Liver (tissue), 9 donors: Measurements from ENCODE around the gene LZTS3. TPM values are rescaled to one million over a fixed set of nuclear protein-coding genes. Genes with fewer than 3 reads are reported as not detected.

Source experiments
- DNase-seq: peaks from one replicate; pipeline ENCODE4 v3.0.0-alpha.2; 2017; ENCODE audit warnings: low spot score
- H3K27ac ChIP-seq, 2 donors: one replicate each; pipeline ENCODE4 v1.7.0; 2013; ENCODE audit warnings: inconsistent platforms in 2 of 2, low read length in 2 of 2, control low read depth in 1 of 2, low read depth in 1 of 2, mild to moderate bottlenecking in 1 of 2
- H3K27me3 ChIP-seq, 4 donors: one replicate each; pipeline versions ENCODE4 v1.6.1 to v1.7.0; 2013; ENCODE audit warnings: low read length in 3 of 4, inconsistent platforms in 1 of 4, mild to moderate bottlenecking in 1 of 4, moderate library complexity in 1 of 4; ENCODE audit not compliant: control insufficient read depth in 4 of 4, insufficient read depth in 4 of 4
- H3K36me3 ChIP-seq, 4 donors: one replicate each; pipeline versions ENCODE4 v1.6.1 to v1.7.0; 2013; ENCODE audit warnings: low read length in 3 of 4, mild to moderate bottlenecking in 3 of 4, low read depth in 1 of 4, moderate library complexity in 1 of 4; ENCODE audit not compliant: control insufficient read depth in 4 of 4, insufficient read depth in 3 of 4
- H3K4me1 ChIP-seq, 4 donors: one replicate each; pipeline versions ENCODE4 v1.6.1 to v1.7.0; 2013; ENCODE audit warnings: low read length in 3 of 4, mild to moderate bottlenecking in 3 of 4, moderate library complexity in 1 of 4; ENCODE audit not compliant: control insufficient read depth in 4 of 4, insufficient read depth in 4 of 4
- H3K4me3 ChIP-seq, 3 donors: one replicate each; pipeline versions ENCODE4 v1.6.1 to v1.7.0; 2013; ENCODE audit warnings: low read length in 3 of 3, control low read depth in 1 of 3, low read depth in 1 of 3, mild to moderate bottlenecking in 1 of 3
- H3K9ac ChIP-seq, 2 donors: one replicate each; pipeline ENCODE4 v1.7.0; 2013; ENCODE audit warnings: low read length in 2 of 2, mild to moderate bottlenecking in 2 of 2, moderate library complexity in 2 of 2, control low read depth in 1 of 2, low read depth in 1 of 2
- H3K9me3 ChIP-seq, 4 donors: one replicate each; pipeline versions ENCODE4 v1.6.1 to v1.7.0; 2013; ENCODE audit warnings: low read length in 3 of 4; ENCODE audit not compliant: control insufficient read depth in 4 of 4
- EGR1 ChIP-seq, 2 donors: IDR thresholded peaks; 2 replicates each; pipeline ENCODE4 v1.6.1; 2016 to 2018; ENCODE audit warnings: antibody characterized with exemption in 2 of 2, low read depth in 2 of 2
- FOXA1 ChIP-seq: IDR thresholded peaks from 2 replicates; pipeline ENCODE4 v1.6.1; 2016; ENCODE audit warnings: antibody characterized with exemption
- FOXA2 ChIP-seq: IDR thresholded peaks from 2 replicates; pipeline ENCODE4 v1.6.1; 2016; ENCODE audit warnings: antibody characterized with exemption
- GABPA ChIP-seq, 2 donors: IDR thresholded peaks in 1 of 2; conservative IDR thresholded peaks in 1 of 2; 2 replicates each; pipeline ENCODE4 v1.6.1; 2016; ENCODE audit warnings: antibody characterized with exemption in 2 of 2, mild to moderate bottlenecking in 1 of 2, moderate library complexity in 1 of 2
- HNF4A ChIP-seq, 2 donors: conservative IDR thresholded peaks; 2 replicates each; pipeline ENCODE4 v1.6.1; 2016; ENCODE audit warnings: antibody characterized with exemption in 2 of 2, mild to moderate bottlenecking in 2 of 2
- HNF4G ChIP-seq: IDR thresholded peaks from 2 replicates; pipeline ENCODE4 v1.6.1; 2016; ENCODE audit warnings: antibody characterized with exemption
- JUND ChIP-seq, 2 donors: IDR thresholded peaks; 2 replicates each; pipeline ENCODE4 v1.6.1; 2016; ENCODE audit warnings: antibody characterized with exemption in 2 of 2
- NR2F2 ChIP-seq: IDR thresholded peaks from 2 replicates; pipeline ENCODE4 v1.6.1; 2016; ENCODE audit warnings: antibody characterized with exemption
- RAD21 ChIP-seq, 2 donors: IDR thresholded peaks; 2 replicates each; pipeline ENCODE4 v1.6.1; 2016; ENCODE audit warnings: antibody characterized with exemption in 2 of 2, mild to moderate bottlenecking in 2 of 2
- REST ChIP-seq: IDR thresholded peaks from 2 replicates; pipeline ENCODE4 v1.6.1; 2016; ENCODE audit warnings: antibody characterized with exemption, mild to moderate bottlenecking
- RXRA ChIP-seq, 2 donors: IDR thresholded peaks; 2 replicates each; pipeline ENCODE4 v1.6.1; 2017 to 2018; ENCODE audit warnings: antibody characterized with exemption in 2 of 2, mild to moderate bottlenecking in 1 of 2
- SP1 ChIP-seq: IDR thresholded peaks from 2 replicates; pipeline ENCODE4 v1.6.1; 2018; ENCODE audit warnings: antibody characterized with exemption, mild to moderate bottlenecking
- TAF1 ChIP-seq: conservative IDR thresholded peaks from 2 replicates; pipeline ENCODE4 v1.6.1; 2016; ENCODE audit warnings: antibody characterized with exemption, mild to moderate bottlenecking
- WGBS: extraction: QIAGEN DNeasy Blood & Tissue Kit; methylation state at CpG from one replicate; pipeline ENCODE4 v1.1.7; 2013; 5-methylcytosine and 5-hydroxymethylcytosine counted together
- polyA plus RNA-seq, 2 donors: library from polyadenylated mRNA; stranded (reverse) in 1 of 2; unstranded in 1 of 2; fragments of 200-250 nt in 1 of 2; fragments of >200 nt in 1 of 2; fragmentation: Nextera tagmentation in 1 of 2; extraction: Ambion mirVana in 1 of 2; gene quantifications; one replicate each; pipeline versions ENCODE4 v1.2.1 to v1.2.3, GENCODE V29; 2013 to 2015
- total RNA-seq, 2 donors: library from RNA; depleted of rRNA; stranded (reverse); fragments of >200 nt; gene quantifications; one replicate each; pipeline ENCODE4 v1.2.3, GENCODE V29; 2014
- TF ChIP-seq, protein P1 (sequence below): IDR thresholded peaks from 2 replicates; pipeline ENCODE4 v1.6.1; 2016; ENCODE audit warnings: antibody characterized with exemption
- TF ChIP-seq, protein P2 (sequence below): IDR thresholded peaks from 2 replicates; pipeline ENCODE4 v1.6.1; 2016; ENCODE audit warnings: antibody characterized with exemption
- TF ChIP-seq, protein P3 (sequence below): IDR thresholded peaks from 2 replicates; pipeline ENCODE4 v1.6.1; 2016; ENCODE audit warnings: antibody characterized with exemption
- donor health status: healthy.
- donor health status: healthy.
- donor health status: healthy.
- donor health status: healthy.
- donor health status: healthy.

The LZTS3 gene
- total and polyA plus RNA-seq, 4 donors: 1.9 to 3.7 (median 3.5) TPM

DNA sequence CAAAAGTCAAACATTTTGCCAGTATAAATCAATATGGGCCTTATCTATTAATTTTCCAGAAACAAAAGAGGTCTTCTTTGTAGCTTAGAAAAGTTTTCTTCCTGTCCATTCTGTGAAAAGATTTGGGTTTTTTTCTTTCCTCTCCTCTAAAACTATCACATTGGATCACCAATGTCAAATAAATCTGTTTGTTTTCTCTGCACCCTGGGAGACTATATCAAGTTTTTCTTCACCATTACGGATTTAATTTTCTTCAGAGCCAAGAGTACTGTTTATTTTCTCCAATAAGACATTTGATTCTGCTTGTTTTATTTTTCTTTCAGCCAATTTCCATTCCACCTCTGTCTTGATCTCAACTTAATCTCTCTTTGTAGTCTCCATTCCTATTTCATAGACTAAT is 1.9 kb upstream of the LZTS3 start:
- WGBS: 26% methylated on average over 1 of the region's 1 CpG
- no peaks in the 10 kb centered on the region for H3K36me3 ChIP-seq
- no peak overlapping the region for H3K4me3 ChIP-seq
- H3K9ac ChIP-seq: peak overlapping the region in 1 of 2 donors; percentile 1
- no peak for DNase-seq
- no peaks in the 10 kb centered on the region for H3K9me3 ChIP-seq
- H3K27me3 ChIP-seq: no peaks in the 10 kb centered on the region
- TF ChIP-seq, protein P1, sequence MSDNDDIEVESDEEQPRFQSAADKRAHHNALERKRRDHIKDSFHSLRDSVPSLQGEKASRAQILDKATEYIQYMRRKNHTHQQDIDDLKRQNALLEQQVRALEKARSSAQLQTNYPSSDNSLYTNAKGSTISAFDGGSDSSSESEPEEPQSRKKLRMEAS: no peak
- TF ChIP-seq RAD21 (IDR thresholded peaks at IDR 0.05) (no peak), FOXA2 (no peak), GABPA (IDR thresholded peaks at IDR 0.05 in 1 of 2, conservative IDR thresholded peaks at IDR 0.05 in 1 of 2) (no peak), JUND (IDR thresholded peaks at IDR 0.05) (no peak), HNF4G (no peak)
- TF ChIP-seq, protein P2, sequence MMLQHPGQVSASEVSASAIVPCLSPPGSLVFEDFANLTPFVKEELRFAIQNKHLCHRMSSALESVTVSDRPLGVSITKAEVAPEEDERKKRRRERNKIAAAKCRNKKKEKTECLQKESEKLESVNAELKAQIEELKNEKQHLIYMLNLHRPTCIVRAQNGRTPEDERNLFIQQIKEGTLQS: no peak
- H3K4me1 ChIP-seq: peaks cover 6 to 24% (median 16%) of the 10 kb centered on the region in 4 donors
- peak overlapping the region in 1 of 2 donors; percentile 17 for H3K27ac ChIP-seq

DNA sequence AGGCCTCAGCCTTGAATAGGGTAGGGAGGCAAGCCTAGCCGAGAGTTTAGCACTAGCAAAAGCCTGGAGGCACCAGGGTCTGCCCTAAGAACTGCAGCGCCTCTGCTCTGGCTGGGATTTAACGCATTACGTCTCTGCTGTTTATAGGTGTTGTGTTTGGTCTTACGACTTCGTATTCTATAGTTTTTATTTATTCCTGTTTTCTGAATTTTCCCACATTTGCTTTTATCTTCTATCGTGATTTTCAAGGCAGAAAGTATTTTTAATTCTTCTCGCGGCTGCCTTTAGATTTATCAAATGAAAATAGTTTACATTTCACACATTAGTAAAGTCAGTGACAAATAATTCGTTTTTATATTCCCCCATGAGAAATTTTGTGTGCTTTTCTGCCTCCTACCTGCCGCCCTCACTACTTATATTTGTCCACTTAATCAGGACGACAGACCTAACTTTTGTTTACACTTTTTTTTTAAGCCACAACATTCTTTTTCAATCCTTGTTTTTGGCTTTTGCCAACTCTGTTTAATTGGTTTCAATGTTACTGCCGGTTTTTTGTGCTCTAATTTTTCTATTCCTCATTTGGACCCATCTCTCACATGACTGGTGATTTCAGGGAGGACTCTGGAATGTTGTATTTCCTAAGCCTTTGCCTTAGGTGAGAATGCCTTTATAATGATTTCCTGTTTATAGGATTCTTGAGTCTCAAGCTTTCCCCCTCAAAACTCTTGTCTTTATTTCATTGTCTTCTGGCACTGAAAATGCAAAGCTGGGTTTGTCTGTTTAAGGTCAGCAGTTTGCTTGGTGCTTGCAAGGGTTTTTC is 1.3 kb upstream of the LZTS3 start:
- H3K36me3 ChIP-seq: no peaks in the 10 kb centered on the region
- H3K4me1 ChIP-seq: peaks cover 6 to 24% (median 16%) of the 10 kb centered on the region in 4 donors
- peak; percentile 2 for TF ChIP-seq TAF1
- TF ChIP-seq, protein P2: no peak
- DNase-seq: no peak
- 11% methylated on average over 13 of the region's 13 CpGs for WGBS
- no peaks in the 10 kb centered on the region for H3K9me3 ChIP-seq
- H3K27me3 ChIP-seq: no peaks in the 10 kb centered on the region
- peak overlapping the region; percentile 81 to 90 (median 88) for H3K4me3 ChIP-seq
- H3K9ac ChIP-seq: peak overlapping the region; percentile 63 to 78
- peak overlapping the region; percentile 75 to 83 for H3K27ac ChIP-seq

DNA sequence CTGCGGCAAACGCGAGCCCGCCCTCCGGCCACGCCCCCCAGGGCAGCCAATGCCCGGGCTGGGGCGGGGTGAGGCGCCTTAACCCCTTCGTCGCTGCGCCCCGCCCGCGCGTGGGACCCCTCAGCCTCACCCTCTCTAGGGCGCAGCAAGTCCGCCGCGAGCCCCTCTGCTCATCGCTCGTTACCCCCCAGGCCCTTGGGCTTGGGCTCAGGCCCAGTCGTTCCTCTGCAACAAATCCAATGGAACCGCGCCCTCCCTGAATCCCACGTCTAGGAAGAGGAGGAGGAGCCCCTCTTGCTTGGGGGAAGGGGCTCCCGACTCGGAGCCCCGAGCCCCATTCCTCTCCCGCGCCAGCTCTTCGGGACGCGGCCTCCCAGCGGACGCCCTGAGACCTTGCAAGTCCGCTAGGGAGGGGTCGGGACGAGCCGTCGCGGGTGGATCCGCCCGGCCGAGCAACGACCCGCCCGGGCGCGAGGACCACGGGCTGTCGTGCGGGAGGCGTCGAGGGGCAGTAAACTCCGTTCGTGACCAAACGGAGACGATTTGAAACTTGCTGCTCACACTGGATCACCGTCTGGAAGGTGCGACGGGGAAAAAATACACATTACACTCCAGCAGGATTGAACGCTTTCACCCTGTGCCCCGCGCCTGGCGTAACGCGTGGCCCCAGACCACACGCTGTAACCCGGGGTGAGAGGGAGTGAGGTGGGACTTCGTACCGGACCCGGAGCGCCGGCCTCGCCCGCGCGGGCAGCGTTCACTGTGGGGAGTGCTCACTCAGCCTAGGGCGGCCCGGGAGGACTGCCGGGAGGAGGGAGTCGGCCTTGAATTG is 477 bp upstream of the LZTS3 start:
- Histone ChIP-seq H3K9ac (peak overlapping the region; percentile 27 to 90), H3K4me3 (peak overlapping the region; percentile 81 to 90 (median 88)), H3K4me1 (peaks cover 6 to 24% (median 16%) of the 10 kb centered on the region in 4 donors), H3K27ac (peak overlapping the region; percentile 75 to 83), H3K9me3 (no peaks in the 10 kb centered on the region), H3K27me3 (no peaks in the 10 kb centered on the region), H3K36me3 (no peaks in the 10 kb centered on the region)
- DNase-seq: peak; percentile 91
- under 1% methylated on average over 84 of the region's 84 CpGs for WGBS
- TF ChIP-seq FOXA2: no peak
- peak in 1 of 2 donors; percentile 57 for TF ChIP-seq RXRA (IDR thresholded peaks at IDR 0.05)
- TF ChIP-seq FOXA1: no peak
- TF ChIP-seq HNF4A (conservative IDR thresholded peaks at IDR 0.05): peak; percentile 79 to 93
- TF ChIP-seq, protein P3, sequence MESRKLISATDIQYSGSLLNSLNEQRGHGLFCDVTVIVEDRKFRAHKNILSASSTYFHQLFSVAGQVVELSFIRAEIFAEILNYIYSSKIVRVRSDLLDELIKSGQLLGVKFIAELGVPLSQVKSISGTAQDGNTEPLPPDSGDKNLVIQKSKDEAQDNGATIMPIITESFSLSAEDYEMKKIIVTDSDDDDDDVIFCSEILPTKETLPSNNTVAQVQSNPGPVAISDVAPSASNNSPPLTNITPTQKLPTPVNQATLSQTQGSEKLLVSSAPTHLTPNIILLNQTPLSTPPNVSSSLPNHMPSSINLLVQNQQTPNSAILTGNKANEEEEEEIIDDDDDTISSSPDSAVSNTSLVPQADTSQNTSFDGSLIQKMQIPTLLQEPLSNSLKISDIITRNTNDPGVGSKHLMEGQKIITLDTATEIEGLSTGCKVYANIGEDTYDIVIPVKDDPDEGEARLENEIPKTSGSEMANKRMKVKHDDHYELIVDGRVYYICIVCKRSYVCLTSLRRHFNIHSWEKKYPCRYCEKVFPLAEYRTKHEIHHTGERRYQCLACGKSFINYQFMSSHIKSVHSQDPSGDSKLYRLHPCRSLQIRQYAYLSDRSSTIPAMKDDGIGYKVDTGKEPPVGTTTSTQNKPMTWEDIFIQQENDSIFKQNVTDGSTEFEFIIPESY: no peak
- TF ChIP-seq NR2F2: no peak
- TF ChIP-seq TAF1: peak; percentile 44
- no peak for TF ChIP-seq REST
- no peak for TF ChIP-seq GABPA (IDR thresholded peaks at IDR 0.05 in 1 of 2, conservative IDR thresholded peaks at IDR 0.05 in 1 of 2)
- TF ChIP-seq, protein P1: no peak
- no peak for TF ChIP-seq EGR1 (IDR thresholded peaks at IDR 0.05; ENCODE audit: low read depth in 2 of 2)
- peak; percentile 33 for TF ChIP-seq HNF4G
- no peak for TF ChIP-seq JUND (IDR thresholded peaks at IDR 0.05)
- no peak for TF ChIP-seq RAD21 (IDR thresholded peaks at IDR 0.05)
- peak; percentile 45 for TF ChIP-seq SP1
- TF ChIP-seq, protein P2: no peak
